ENCODE measurements around the gene RAB40C. TPM values are rescaled to one million over a fixed set of nuclear protein-coding genes. Genes with fewer than 3 reads are reported as not detected.
A peak's percentile ranks its signal among the peaks of the same experiment; 100 is the strongest.

The RAB40C gene
- total RNA-seq, 1 donor from 2014 or later = 31.6 TPM

DNA sequence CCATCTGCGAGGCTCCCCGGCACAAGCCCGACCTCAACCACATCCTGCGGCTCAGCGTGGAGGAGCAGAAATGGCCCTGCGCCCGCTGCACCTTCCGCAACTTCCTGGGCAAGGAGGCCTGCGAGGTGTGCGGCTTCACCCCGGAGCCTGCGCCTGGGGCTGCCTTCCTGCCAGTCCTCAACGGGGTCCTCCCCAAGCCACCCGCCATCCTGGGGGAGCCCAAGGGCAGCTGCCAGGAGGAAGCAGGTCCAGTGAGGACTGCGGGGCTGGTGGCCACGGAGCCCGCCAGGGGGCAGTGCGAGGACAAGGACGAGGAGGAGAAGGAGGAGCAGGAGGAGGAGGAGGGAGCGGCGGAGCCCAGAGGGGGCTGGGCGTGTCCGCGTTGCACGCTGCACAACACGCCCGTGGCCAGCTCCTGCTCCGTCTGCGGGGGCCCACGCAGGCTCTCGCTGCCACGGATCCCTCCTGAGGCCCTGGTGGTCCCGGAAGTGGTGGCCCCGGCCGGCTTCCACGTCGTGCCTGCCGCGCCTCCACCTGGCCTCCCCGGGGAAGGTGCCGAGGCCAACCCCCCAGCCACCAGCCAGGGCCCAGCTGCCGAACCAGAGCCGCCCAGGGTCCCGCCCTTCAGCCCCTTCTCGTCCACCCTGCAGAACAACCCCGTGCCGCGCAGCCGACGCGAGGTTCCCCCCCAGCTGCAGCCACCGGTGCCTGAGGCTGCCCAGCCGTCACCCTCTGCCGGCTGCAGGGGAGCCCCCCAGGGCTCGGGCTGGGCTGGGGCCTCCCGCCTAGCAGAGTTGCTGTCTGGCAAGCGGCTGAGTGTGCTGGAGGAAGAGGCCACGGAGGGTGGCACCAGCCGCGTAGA, 42.7 kb upstream of the RAB40C start:
- Mint-ChIP-seq H3K4me1 (no peaks in the 10 kb centered on the region), H3K27ac (ENCODE audit: unreplicated experiment) (no peak overlapping the region), H3K27me3 (ENCODE audit: low read depth) (no peaks in the 10 kb centered on the region), H3K4me3 (no peak overlapping the region), H3K36me3 (ENCODE audit: low read depth) (no peaks in the 10 kb centered on the region), H3K9me3 (no peaks in the 10 kb centered on the region)
- TF ChIP-seq, protein P1, sequence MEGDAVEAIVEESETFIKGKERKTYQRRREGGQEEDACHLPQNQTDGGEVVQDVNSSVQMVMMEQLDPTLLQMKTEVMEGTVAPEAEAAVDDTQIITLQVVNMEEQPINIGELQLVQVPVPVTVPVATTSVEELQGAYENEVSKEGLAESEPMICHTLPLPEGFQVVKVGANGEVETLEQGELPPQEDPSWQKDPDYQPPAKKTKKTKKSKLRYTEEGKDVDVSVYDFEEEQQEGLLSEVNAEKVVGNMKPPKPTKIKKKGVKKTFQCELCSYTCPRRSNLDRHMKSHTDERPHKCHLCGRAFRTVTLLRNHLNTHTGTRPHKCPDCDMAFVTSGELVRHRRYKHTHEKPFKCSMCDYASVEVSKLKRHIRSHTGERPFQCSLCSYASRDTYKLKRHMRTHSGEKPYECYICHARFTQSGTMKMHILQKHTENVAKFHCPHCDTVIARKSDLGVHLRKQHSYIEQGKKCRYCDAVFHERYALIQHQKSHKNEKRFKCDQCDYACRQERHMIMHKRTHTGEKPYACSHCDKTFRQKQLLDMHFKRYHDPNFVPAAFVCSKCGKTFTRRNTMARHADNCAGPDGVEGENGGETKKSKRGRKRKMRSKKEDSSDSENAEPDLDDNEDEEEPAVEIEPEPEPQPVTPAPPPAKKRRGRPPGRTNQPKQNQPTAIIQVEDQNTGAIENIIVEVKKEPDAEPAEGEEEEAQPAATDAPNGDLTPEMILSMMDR (conservative IDR thresholded peaks at IDR 0.05) = peak; percentile 67
- peak; percentile 78 for DNase-seq (ENCODE audit: low read depth, low spot score)

DNA sequence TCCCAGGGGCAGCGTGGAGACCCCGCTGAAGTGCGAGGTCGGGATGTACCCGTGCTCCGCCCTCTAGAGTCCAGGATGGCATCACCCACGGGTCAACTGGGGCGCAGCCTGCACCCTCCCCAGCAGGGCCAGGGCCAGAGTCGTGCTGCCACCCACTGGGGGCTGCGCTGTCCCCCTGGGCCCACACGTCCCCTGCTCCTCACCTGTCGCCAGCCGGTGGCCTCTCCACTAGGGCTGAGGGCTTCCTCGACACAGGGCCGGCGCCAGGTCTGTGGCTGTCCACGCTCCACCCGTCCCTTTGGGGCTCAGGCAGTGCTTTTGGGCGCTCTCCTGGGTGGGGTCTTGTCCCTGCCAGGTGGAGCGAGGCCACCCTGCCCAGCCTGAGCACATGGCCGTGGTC, 41.3 kb upstream of the RAB40C start:
- Mint-ChIP-seq H3K9me3 (no peaks in the 10 kb centered on the region), H3K36me3 (ENCODE audit: low read depth) (no peaks in the 10 kb centered on the region), H3K27me3 (ENCODE audit: low read depth) (no peaks in the 10 kb centered on the region), H3K4me1 (no peaks in the 10 kb centered on the region), H3K27ac (ENCODE audit: unreplicated experiment) (no peak overlapping the region), H3K4me3 (no peak overlapping the region)
- no peak for DNase-seq (ENCODE audit: low read depth, low spot score)
- TF ChIP-seq, protein P1 (conservative IDR thresholded peaks at IDR 0.05) = no peak

DNA sequence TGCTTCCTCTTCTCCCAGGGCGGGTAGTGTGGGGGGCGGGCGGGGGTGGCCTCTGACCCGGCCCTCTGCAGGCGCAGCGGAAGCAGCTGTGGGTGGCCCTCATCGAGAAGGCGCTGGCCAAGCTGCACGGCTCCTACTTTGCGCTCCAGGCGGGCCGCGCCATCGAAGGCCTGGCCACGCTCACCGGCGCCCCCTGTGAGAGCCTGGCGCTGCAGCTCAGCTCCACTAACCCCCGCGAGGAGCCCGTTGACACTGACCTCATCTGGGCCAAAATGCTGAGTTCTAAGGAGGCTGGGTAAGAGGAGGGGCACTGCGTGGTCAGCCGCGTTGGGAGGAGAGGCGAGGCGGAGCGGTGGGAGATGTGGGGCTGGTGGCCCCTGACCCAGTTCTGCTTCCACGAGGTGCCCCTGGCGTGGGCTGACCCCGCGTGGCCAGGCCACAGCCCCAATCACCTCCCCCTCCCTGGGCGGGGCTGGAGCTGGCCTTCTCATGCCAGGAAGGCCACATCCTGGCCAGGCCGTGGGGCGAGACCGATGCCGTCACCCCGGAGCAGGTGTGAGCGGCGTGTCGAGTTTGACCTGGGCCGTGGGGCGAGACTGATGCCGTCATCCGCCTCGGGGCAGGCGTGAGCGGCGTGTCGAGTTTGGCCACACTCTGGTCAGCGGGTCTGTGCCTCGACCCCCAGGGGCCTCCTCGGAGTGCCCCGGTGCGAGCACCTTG, 40.2 kb upstream of the RAB40C start:
- no peaks in the 10 kb centered on the region for H3K36me3 Mint-ChIP-seq (ENCODE audit: low read depth)
- H3K9me3 Mint-ChIP-seq = no peaks in the 10 kb centered on the region
- no peak overlapping the region for H3K4me3 Mint-ChIP-seq
- H3K27ac Mint-ChIP-seq (ENCODE audit: unreplicated experiment) = no peak overlapping the region
- H3K4me1 Mint-ChIP-seq = peaks cover 6% of the 10 kb centered on the region
- H3K27me3 Mint-ChIP-seq (ENCODE audit: low read depth) = no peaks in the 10 kb centered on the region
- TF ChIP-seq, protein P1 (conservative IDR thresholded peaks at IDR 0.05) = no peak
- DNase-seq (ENCODE audit: low read depth, low spot score) = no peak

DNA sequence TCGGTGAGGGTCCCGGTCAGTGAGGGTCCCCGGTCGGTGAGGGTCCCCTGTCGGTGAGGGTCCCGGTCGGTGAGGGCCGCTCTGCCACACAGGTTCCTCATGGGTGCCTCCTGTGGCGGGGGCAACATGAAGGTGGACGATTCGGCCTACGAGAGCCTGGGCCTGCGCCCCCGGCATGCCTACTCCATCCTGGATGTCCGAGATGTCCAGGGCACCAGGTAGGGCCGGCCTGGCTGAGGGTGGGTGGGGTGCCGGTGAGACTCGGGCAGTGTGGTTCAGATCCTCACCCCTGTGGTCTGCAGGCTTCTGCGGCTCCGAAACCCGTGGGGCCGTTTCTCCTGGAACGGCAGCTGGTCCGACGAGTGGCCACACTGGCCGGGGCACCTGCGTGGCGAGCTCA, 38.7 kb upstream of the RAB40C start:
- no peak for DNase-seq (ENCODE audit: low read depth, low spot score)
- Mint-ChIP-seq H3K27me3 (ENCODE audit: low read depth) (no peaks in the 10 kb centered on the region), H3K27ac (ENCODE audit: unreplicated experiment) (no peak overlapping the region), H3K4me1 (peaks cover 7% of the 10 kb centered on the region), H3K9me3 (no peaks in the 10 kb centered on the region), H3K36me3 (ENCODE audit: low read depth) (no peaks in the 10 kb centered on the region), H3K4me3 (no peak overlapping the region)
- TF ChIP-seq, protein P1 (conservative IDR thresholded peaks at IDR 0.05) = no peak

DNA sequence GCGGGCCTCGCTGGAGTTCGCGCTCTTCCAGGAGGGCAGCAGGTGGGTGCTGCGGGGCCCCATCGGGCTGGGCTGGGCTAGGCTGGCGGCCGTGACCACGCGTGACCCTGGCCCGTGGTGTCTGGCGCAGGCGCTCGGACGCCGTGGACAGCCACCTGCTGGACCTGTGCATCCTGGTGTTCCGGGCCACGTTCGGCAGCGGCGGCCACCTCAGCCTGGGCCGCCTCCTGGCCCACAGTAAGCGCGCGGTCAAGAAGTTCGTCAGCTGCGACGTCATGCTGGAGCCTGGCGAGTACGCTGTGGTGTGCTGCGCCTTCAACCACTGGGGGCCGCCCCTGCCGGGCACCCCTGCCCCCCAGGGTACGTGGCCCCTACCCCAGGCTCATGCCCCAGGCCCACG, 37.7 kb upstream of the RAB40C start:
- TF ChIP-seq, protein P1 (conservative IDR thresholded peaks at IDR 0.05) = no peak
- Mint-ChIP-seq H3K9me3 (no peaks in the 10 kb centered on the region), H3K36me3 (ENCODE audit: low read depth) (no peaks in the 10 kb centered on the region), H3K27ac (ENCODE audit: unreplicated experiment) (no peak overlapping the region), H3K4me3 (no peak overlapping the region), H3K4me1 (peaks cover 7% of the 10 kb centered on the region), H3K27me3 (ENCODE audit: low read depth) (peaks cover 2% of the 10 kb centered on the region)
- no peak for DNase-seq (ENCODE audit: low read depth, low spot score)
